ENCODE measurements around the gene MACC1.
A peak's percentile ranks its signal among the peaks of the same experiment; 100 is the strongest.

MACC1 gene

GRCh38 chr7:20173828-20174227 is 43.4 kb downstream of the MACC1 start:
- DNase-seq (ENCODE audit: low spot score), result no peak

- DNase-seq (ENCODE audit: low spot score), result peak; percentile 74
These were observed 44.3 kb downstream of the MACC1 start for GRCh38 chr7:20172736-20173334.

GRCh38 chr7:20170633-20171032 is 46.6 kb downstream of the MACC1 start:
- DNase-seq (ENCODE audit: low spot score), result no peak

GRCh38 chr7:20165146-20165510 is 52.1 kb downstream of the MACC1 start:
- no peak for DNase-seq (ENCODE audit: low spot score)

GRCh38 chr7:20164425-20165145 is 52.6 kb downstream of the MACC1 start:
- DNase-seq (ENCODE audit: low spot score), result no peak

- no peak for DNase-seq (ENCODE audit: low spot score)
These were observed 54.5 kb downstream of the MACC1 start for GRCh38 chr7:20162665-20163064.

GRCh38 chr7:20159226-20159747 is 57.9 kb downstream of the MACC1 start:
- DNase-seq (ENCODE audit: low spot score), result no peak

- no peak for DNase-seq (ENCODE audit: low spot score)
These were observed 58.5 kb downstream of the MACC1 start for GRCh38 chr7:20158684-20159083.

- DNase-seq (ENCODE audit: low spot score), result no peak
These were observed 59.7 kb downstream of the MACC1 start for GRCh38 chr7:20157456-20157855.

- no peak for DNase-seq (ENCODE audit: low spot score)
These were observed 63.2 kb downstream of the MACC1 start for GRCh38 chr7:20153999-20154398.

GRCh38 chr7:20153567-20153966 is 63.6 kb downstream of the MACC1 start:
- DNase-seq (ENCODE audit: low spot score), result no peak

- DNase-seq (ENCODE audit: low spot score), result no peak
These were observed 64.7 kb downstream of the MACC1 start for GRCh38 chr7:20152511-20152910.

- DNase-seq (ENCODE audit: low spot score), result no peak
These were observed 65.3 kb downstream of the MACC1 start for GRCh38 chr7:20151708-20152456.

- no peak for DNase-seq (ENCODE audit: low spot score)
These were observed 70.7 kb downstream of the MACC1 start for GRCh38 chr7:20146451-20146850.

- DNase-seq (ENCODE audit: low spot score), result no peak
These were observed 72.4 kb downstream of the MACC1 start for GRCh38 chr7:20144801-20145200.

GRCh38 chr7:20141666-20142065 is 75.5 kb downstream of the MACC1 start:
- no peak for DNase-seq (ENCODE audit: low spot score)

GRCh38 chr7:20141002-20141345 is 76.2 kb downstream of the MACC1 start:
- no peak for DNase-seq (ENCODE audit: low spot score)

- no peak for DNase-seq (ENCODE audit: low spot score)
These were observed 76.7 kb downstream of the MACC1 start for GRCh38 chr7:20140291-20141001.

GRCh38 chr7:20136647-20137046 is 80.5 kb downstream of the MACC1 start:
- DNase-seq (ENCODE audit: low spot score), result no peak

GRCh38 chr7:20133803-20134202 is 83.4 kb downstream of the MACC1 start:
- no peak for DNase-seq (ENCODE audit: low spot score)

- DNase-seq (ENCODE audit: low spot score), result no peak
These were observed 84.6 kb downstream of the MACC1 start for GRCh38 chr7:20132585-20132984.

- DNase-seq (ENCODE audit: low spot score), result no peak
These were observed 85.4 kb downstream of the MACC1 start for GRCh38 chr7:20131776-20132175.

- DNase-seq (ENCODE audit: low spot score), result no peak
These were observed 87.3 kb downstream of the MACC1 start for GRCh38 chr7:20129920-20130319.
